Astrocyte (in vitro differentiated cells and primary cell): ENCODE measurements around the gene ZNF502.

ENCODE experiments used
- EZH2 ChIP-seq: IDR thresholded peaks from 2 replicates; pipeline ENCODE4 v1.6.1; 2012; ENCODE audit warnings: mild to moderate bottlenecking, low read length, inconsistent platforms; ENCODE audit not compliant: insufficient read depth
- TF ChIP-seq, protein P1 (sequence below): IDR thresholded peaks from 2 replicates; pipeline ENCODE4 v1.5.1; 2011; ENCODE audit warnings: low read depth, mild to moderate bottlenecking, inconsistent platforms, low read length, moderate library complexity; ENCODE audit not compliant: insufficient read depth

DNA sequence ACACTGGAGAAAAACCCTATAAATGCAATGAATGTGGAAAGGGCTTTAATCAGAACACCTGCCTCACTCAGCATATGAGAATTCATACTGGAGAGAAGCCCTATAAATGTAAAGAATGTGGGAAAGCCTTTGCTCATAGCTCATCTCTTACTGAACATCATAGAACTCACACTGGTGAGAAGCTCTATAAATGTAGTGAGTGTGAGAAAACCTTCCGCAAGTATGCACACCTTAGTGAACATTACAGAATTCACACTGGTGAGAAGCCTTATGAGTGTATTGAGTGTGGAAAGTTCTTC, 9.6 kb downstream of the ZNF502 start:
- TF ChIP-seq, protein P1, sequence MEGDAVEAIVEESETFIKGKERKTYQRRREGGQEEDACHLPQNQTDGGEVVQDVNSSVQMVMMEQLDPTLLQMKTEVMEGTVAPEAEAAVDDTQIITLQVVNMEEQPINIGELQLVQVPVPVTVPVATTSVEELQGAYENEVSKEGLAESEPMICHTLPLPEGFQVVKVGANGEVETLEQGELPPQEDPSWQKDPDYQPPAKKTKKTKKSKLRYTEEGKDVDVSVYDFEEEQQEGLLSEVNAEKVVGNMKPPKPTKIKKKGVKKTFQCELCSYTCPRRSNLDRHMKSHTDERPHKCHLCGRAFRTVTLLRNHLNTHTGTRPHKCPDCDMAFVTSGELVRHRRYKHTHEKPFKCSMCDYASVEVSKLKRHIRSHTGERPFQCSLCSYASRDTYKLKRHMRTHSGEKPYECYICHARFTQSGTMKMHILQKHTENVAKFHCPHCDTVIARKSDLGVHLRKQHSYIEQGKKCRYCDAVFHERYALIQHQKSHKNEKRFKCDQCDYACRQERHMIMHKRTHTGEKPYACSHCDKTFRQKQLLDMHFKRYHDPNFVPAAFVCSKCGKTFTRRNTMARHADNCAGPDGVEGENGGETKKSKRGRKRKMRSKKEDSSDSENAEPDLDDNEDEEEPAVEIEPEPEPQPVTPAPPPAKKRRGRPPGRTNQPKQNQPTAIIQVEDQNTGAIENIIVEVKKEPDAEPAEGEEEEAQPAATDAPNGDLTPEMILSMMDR = no peak
- no peak for TF ChIP-seq EZH2
